ENCODE data around the gene PLPP3. TPM values are rescaled to one million over a fixed set of nuclear protein-coding genes. Genes with fewer than 3 reads are reported as not detected.

The PLPP3 gene
- total RNA-seq, 6 donors from 2014 or later = 30.7 to 117 (median 55.5) TPM

DNA sequence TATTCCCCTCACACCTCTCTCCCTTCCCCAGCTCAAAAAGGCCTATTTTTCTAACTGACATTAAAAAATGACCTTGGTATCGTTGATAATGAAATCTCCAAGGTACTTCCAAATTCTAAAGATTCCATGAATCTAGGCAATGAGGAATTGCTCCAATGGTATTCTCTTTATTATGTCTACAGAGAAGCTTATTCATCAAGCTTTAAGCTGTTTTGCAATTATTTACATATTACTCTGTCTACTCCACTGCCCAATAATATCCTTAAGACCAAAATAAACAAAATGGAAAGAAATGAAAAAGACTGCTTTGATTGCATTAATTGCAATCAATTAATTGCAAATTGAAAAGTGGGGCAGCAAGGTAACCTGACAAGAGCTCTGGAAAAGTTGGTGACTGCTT lies 7.9 kb downstream of the PLPP3 start:
- Histone ChIP-seq H3K27me3 (no peaks in the 10 kb centered on the region), H3K27ac (peak overlapping the region in 1 of 4 donors; percentile 44), H3K36me3 (no peaks in the 10 kb centered on the region), H3K4me3 (no peak overlapping the region), H3K4me1 (peaks cover 21 to 73% (median 45%) of the 10 kb centered on the region in 4 donors), H3K9me3 (no peaks in the 10 kb centered on the region)
- no peak for TF ChIP-seq POLR2AphosphoS5 (IDR thresholded peaks at IDR 0.05)
- TF ChIP-seq, protein P1, sequence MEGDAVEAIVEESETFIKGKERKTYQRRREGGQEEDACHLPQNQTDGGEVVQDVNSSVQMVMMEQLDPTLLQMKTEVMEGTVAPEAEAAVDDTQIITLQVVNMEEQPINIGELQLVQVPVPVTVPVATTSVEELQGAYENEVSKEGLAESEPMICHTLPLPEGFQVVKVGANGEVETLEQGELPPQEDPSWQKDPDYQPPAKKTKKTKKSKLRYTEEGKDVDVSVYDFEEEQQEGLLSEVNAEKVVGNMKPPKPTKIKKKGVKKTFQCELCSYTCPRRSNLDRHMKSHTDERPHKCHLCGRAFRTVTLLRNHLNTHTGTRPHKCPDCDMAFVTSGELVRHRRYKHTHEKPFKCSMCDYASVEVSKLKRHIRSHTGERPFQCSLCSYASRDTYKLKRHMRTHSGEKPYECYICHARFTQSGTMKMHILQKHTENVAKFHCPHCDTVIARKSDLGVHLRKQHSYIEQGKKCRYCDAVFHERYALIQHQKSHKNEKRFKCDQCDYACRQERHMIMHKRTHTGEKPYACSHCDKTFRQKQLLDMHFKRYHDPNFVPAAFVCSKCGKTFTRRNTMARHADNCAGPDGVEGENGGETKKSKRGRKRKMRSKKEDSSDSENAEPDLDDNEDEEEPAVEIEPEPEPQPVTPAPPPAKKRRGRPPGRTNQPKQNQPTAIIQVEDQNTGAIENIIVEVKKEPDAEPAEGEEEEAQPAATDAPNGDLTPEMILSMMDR (IDR thresholded peaks at IDR 0.05) = no peak
- no peak for TF ChIP-seq EP300 (IDR thresholded peaks at IDR 0.05)
- TF ChIP-seq POLR2A (IDR thresholded peaks at IDR 0.05) = no peak
- DNase-seq = no peak
- 74 to 79% methylated on average over 1 of the region's 1 CpG for WGBS, 2 donors
- ATAC-seq (ENCODE audit: low FRiP score in 2 of 2) = no peak

DNA sequence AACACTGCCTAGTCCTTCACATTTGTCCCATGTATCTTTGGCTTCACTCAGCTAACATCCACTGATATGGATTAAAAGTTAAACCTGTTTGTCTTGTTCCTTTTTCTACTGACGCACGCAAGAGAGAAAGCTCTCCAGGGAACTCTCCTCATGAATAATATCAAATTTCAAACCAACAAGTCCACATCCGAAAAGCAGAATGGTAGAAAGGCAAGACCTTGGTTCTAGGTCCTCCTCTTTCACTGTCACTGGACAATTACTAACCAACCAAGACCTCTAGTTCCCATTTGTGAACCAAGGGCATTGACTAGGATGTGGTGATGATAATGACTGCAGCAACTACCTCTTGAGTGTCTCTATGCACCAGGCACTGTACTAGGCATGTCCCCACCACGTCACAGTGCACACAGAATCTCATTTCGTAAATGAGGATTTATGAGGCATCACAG lies 8.4 kb downstream of the PLPP3 start:
- Histone ChIP-seq H3K4me3 (no peak overlapping the region), H3K27me3 (no peaks in the 10 kb centered on the region), H3K36me3 (no peaks in the 10 kb centered on the region), H3K4me1 (peaks cover 22 to 74% (median 45%) of the 10 kb centered on the region in 4 donors), H3K27ac (peak overlapping the region in 2 of 4 donors; percentile 36 to 44), H3K9me3 (no peaks in the 10 kb centered on the region)
- ATAC-seq (ENCODE audit: low FRiP score in 2 of 2) (peak in 1 of 2 donors; percentile 43), DNase-seq (no peak)
- WGBS, 2 donors = 66 to 67% methylated on average over 5 of the region's 5 CpGs
- TF ChIP-seq EP300 (IDR thresholded peaks at IDR 0.05) = peak in 1 of 4 donors; percentile 46
- no peak for TF ChIP-seq POLR2A (IDR thresholded peaks at IDR 0.05)

DNA sequence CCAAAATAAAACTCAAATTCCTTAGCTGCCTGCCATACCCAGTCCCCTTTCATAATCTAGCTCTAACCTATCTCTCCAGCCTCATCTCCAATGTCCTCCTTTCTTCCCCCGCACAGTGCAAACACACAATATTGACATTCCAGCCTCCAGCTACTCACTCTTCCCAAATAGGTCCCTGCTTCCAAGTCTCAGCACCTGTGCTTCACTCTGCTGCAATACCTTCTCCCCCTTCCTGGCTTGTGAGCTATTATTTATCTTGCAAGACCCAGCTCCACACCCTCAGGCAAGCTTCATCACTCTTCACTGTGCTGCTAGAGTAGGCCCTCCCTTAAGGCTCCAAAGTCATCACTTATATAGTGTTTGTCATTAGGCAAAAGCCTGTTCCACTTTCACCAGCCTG lies 9.7 kb downstream of the PLPP3 start:
- peak in 1 of 2 donors; percentile 19 for ATAC-seq (ENCODE audit: low FRiP score in 2 of 2)

DNA sequence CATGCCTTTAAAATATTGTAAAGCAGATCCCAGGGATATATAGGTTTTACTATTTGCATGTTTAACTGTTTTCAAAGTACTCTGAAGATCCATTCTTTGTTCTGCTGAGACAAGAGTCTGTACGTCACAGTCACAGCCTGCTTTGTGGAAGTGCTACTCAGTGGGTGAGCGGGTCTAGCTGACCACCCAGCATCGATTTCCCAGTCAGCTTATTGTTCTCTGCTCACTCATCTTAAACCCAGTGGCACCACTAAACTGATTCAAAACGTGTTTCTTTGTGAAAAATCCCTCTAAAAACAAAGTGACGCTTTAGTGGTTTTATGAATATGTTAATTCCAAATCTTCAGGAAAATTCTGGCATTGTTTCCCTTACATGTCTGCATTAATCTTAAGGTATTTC lies 12.4 kb downstream of the PLPP3 start:
- TF ChIP-seq EP300 (IDR thresholded peaks at IDR 0.05) (no peak), POLR2AphosphoS5 (IDR thresholded peaks at IDR 0.05) (no peak), POLR2A (IDR thresholded peaks at IDR 0.05) (no peak)
- TF ChIP-seq, protein P1 (IDR thresholded peaks at IDR 0.05) = no peak
- H3K4me1 ChIP-seq = peaks cover 29 to 62% (median 42%) of the 10 kb centered on the region in 4 donors
- WGBS, 2 donors = 84 to 87% methylated on average over 5 of the region's 5 CpGs
- H3K9me3 ChIP-seq = no peaks in the 10 kb centered on the region
- H3K27me3 ChIP-seq = no peaks in the 10 kb centered on the region
- DNase-seq = no peak
- no peaks in the 10 kb centered on the region for H3K36me3 ChIP-seq
- no peak for ATAC-seq (ENCODE audit: low FRiP score in 2 of 2)
- no peak overlapping the region for H3K27ac ChIP-seq
- no peak overlapping the region for H3K4me3 ChIP-seq

More for the DNA sequence above, 9.7 kb downstream of the PLPP3 start:
- peak in 1 of 2 donors; percentile 52 for DNase-seq
- WGBS, 2 donors = 65 to 71% methylated on average over 1 of the region's 1 CpG
- no peak overlapping the region for H3K4me3 ChIP-seq
- H3K4me1 ChIP-seq = peaks cover 31 to 79% (median 44%) of the 10 kb centered on the region in 4 donors
- H3K27ac ChIP-seq = no peak overlapping the region
- TF ChIP-seq, protein P1 (IDR thresholded peaks at IDR 0.05) = no peak
- TF ChIP-seq EP300 (IDR thresholded peaks at IDR 0.05) = no peak
- no peak for TF ChIP-seq POLR2AphosphoS5 (IDR thresholded peaks at IDR 0.05)
- no peaks in the 10 kb centered on the region for H3K9me3 ChIP-seq
- H3K27me3 ChIP-seq = no peaks in the 10 kb centered on the region
- no peaks in the 10 kb centered on the region for H3K36me3 ChIP-seq

DNA sequence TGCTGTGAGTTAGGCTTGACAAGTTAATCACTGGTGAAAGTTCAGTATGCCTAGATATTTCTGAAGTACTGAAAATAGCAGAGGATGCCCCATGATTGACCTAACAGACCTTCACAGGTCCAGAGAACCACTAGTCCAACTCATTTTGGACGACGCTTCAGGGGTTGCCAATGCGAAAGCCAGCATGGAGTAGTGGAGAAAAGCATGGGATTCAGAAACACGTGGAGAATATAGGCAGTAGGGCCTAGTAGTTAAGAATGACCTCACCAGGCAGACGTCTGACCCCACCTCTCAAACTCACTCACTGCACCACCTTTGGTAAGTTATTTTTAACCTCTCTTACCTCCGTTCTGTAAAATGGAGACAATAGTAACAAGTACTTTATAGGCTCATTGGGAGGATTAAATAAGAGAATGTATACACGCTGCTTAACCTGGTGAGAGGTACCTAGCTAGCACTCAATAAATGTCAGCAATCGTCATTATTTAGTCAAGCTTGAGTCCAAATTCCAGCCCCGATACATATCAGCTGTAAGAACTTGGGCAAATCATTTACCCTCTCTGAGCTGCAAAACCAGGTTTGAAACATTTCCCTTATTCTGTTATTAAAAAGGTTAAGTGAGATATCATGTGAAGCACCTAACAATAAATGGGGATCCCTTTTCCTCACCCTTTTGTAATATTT lies 13.2 kb downstream of the PLPP3 start:
- DNase-seq = no peak
- H3K27ac ChIP-seq = peak overlapping the region in 2 of 4 donors; percentile 9 to 37
- H3K4me1 ChIP-seq = peaks cover 30 to 62% (median 44%) of the 10 kb centered on the region in 4 donors
- WGBS, 2 donors = 72 to 76% methylated on average over 9 of the region's 9 CpGs
- no peak overlapping the region for H3K4me3 ChIP-seq
- no peaks in the 10 kb centered on the region for H3K36me3 ChIP-seq
- TF ChIP-seq POLR2AphosphoS5 (IDR thresholded peaks at IDR 0.05) (no peak), POLR2A (IDR thresholded peaks at IDR 0.05) (no peak), EP300 (IDR thresholded peaks at IDR 0.05) (no peak)
- TF ChIP-seq, protein P1 (IDR thresholded peaks at IDR 0.05) = no peak
- ATAC-seq (ENCODE audit: low FRiP score in 2 of 2) = no peak
- H3K27me3 ChIP-seq = no peaks in the 10 kb centered on the region
- no peaks in the 10 kb centered on the region for H3K9me3 ChIP-seq
